ENCODE results near the gene CENPE.

DNA sequence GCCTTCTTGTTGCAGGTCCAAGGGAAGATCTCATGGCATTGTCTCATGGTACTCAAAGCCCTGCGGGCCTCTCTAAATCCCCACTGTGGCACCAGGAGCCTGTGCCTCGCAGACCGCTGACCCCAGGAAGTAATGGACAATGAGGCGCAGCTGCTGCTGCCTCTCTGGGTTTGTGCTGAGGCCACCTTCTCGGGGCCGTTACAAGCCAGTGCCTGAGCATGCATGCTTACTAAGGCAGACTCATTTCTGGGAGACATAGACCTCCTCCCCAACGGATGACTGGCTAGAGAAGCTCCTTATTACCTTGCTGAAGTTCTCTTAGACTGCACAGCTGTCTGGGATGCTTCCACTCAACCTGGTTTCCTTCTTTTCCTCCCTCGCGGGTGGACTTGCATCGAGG lies 99.8 kb downstream of the CENPE start:
- TF ChIP-seq, protein P1, sequence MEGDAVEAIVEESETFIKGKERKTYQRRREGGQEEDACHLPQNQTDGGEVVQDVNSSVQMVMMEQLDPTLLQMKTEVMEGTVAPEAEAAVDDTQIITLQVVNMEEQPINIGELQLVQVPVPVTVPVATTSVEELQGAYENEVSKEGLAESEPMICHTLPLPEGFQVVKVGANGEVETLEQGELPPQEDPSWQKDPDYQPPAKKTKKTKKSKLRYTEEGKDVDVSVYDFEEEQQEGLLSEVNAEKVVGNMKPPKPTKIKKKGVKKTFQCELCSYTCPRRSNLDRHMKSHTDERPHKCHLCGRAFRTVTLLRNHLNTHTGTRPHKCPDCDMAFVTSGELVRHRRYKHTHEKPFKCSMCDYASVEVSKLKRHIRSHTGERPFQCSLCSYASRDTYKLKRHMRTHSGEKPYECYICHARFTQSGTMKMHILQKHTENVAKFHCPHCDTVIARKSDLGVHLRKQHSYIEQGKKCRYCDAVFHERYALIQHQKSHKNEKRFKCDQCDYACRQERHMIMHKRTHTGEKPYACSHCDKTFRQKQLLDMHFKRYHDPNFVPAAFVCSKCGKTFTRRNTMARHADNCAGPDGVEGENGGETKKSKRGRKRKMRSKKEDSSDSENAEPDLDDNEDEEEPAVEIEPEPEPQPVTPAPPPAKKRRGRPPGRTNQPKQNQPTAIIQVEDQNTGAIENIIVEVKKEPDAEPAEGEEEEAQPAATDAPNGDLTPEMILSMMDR (conservative IDR thresholded peaks at IDR 0.05): no peak
- no peak for TF ChIP-seq EZH2 (IDR thresholded peaks at IDR 0.05; ENCODE audit: low read depth)

All from PC-9 (cell line).